ENCODE measurements around the gene CRACR2A.

DNA sequence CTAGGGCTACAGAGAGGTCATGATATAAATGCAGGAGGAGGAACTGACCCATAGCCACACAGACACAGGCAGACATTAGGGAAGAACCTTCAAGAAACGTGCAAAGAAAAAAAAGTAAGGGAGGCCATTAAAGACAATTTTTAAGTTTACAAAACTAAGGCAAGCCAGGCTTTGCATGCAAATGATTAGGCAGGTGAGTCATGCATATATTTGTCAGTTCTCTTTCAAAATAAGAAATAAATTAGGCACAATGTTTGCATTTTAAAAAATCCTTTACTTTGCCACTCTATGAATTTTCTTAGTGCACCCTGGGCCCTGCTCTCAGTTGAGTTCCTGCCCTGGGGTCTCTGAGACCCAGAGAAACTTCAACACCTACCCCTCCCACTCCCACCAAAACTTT, 186.9 kb downstream of the CRACR2A start:
- TF ChIP-seq POLR2AphosphoS5 (IDR thresholded peaks at IDR 0.05; ENCODE audit: low read depth, low read length) (no peak), FOXP2 (optimal IDR thresholded peaks at IDR 0.05; ENCODE audit: borderline replicate concordance, extremely low read depth, extremely low read length, insufficient read depth) (no peak), REST (IDR thresholded peaks at IDR 0.05; ENCODE audit: insufficient read depth in 1 of 2, low read depth in 2 of 2, low read length in 2 of 2) (no peak), SIN3A (IDR thresholded peaks at IDR 0.05; ENCODE audit: borderline replicate concordance, insufficient read depth, low read length) (no peak)
